Measurements from ENCODE around the gene BRD9.

DNA sequence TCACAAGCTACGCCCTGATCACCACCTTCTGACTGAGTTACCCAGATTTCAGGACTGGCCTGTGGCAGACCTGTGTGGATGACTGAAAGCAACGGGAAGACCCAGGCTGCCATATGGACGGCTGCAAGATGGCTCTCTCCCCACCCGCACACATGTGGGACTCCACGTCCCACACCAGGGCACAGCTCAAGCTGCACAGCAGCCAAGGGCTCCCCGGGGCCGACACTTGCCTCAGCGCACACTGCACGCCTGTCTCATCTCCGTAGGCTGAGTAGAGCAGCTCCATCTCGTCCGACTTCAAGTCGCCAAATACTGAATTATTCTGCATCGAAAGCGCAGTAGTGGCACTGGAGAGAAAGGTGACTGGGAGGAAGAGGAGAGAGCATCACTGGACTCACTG, 14.5 kb downstream of the BRD9 start:
- TF ChIP-seq CTCF (IDR thresholded peaks at IDR 0.05) = no peak
- no peak for TF ChIP-seq POLR2A (IDR thresholded peaks at IDR 0.05)

All from body of pancreas (tissue), 4 donors.